SK-N-SH (cell line): ENCODE measurements around the gene TNFRSF11A. TPM values are rescaled to one million over a fixed set of nuclear protein-coding genes. Genes with fewer than 3 reads are reported as not detected.

ENCODE experiments used
- CTCF ChIA-PET: fragments of 300-600, 350-600 bp; formaldehyde crosslinking; extraction: SDS; loops from one replicate; lab custom pipeline; 2021; lab: Yijun Ruan, JAX
- POLR2A ChIA-PET: fragments of 350-600 bp; sonication (Branson Sonifier 250); formaldehyde crosslinking; extraction: SDS; loops from one replicate; lab custom pipeline; 2020; ENCODE audit warnings: antibody characterized with exemption, inconsistent platforms; lab: Yijun Ruan, JAX
- DNase-seq: peaks from one replicate; pipeline ENCODE4 v3.0.0; 2012
- H2AFZ ChIP-seq: fragments of 200-600 bp; sonication (generic); 2 replicates; pipeline ENCODE4 v1.8.1; 2016; ENCODE audit warnings: antibody characterized with exemption, mild to moderate bottlenecking, low read depth
- H3F3A ChIP-seq: fragments of 200-600 bp; sonication (generic); replicated peaks from 2 replicates; pipeline ENCODE3; 2016; ENCODE audit warnings: antibody characterized with exemption, mild to moderate bottlenecking; ENCODE audit not compliant: insufficient read depth
- H3K27ac ChIP-seq, 2 experiments: fragments of 200-500 bp in 1 of 2; fragments of 200-600 bp in 1 of 2; sonication (Bioruptor generic) in 1 of 2; sonication (generic), shearing (Covaris generic) in 1 of 2; 2 replicates each; pipeline versions ENCODE4 v1.5.1 to v1.6.1; 2014 to 2016; ENCODE audit warnings: low read depth in 2 of 2, inconsistent platforms in 1 of 2, low read length in 1 of 2, mild to moderate bottlenecking in 1 of 2, mixed read lengths in 1 of 2
- H3K27me3 ChIP-seq: fragments of 200-600 bp; sonication (generic), shearing (Covaris generic); 2 replicates; pipeline ENCODE4 v1.6.1; 2016; ENCODE audit warnings: mixed run types; ENCODE audit not compliant: insufficient read depth
- H3K36me3 ChIP-seq, 2 experiments: fragments of 200-500 bp in 1 of 2; fragments of 200-600 bp in 1 of 2; sonication (Bioruptor generic) in 1 of 2; sonication (generic) in 1 of 2; replicated peaks in 1 of 2; 2 replicates each; pipeline versions ENCODE3 to v1.5.1; 2014 to 2016; ENCODE audit warnings: low read length in 1 of 2, mild to moderate bottlenecking in 1 of 2; ENCODE audit not compliant: insufficient read depth in 2 of 2, control insufficient read depth in 1 of 2
- H3K4me1 ChIP-seq, 2 experiments: fragments of 200-500 bp in 1 of 2; fragments of 200-600 bp in 1 of 2; sonication (Bioruptor generic) in 1 of 2; sonication (generic), shearing (Covaris generic) in 1 of 2; 2 replicates each; pipeline versions ENCODE4 v1.5.1 to v1.6.1; 2014 to 2016; ENCODE audit warnings: low read depth in 1 of 2, low read length in 1 of 2, mixed run types in 1 of 2; ENCODE audit not compliant: insufficient read depth in 2 of 2, control insufficient read depth in 1 of 2
- H3K4me2 ChIP-seq: fragments of 200-600 bp; sonication (generic), shearing (Covaris generic); 2 replicates; pipeline ENCODE4 v1.6.1; 2017; ENCODE audit warnings: mixed run types
- H3K4me3 ChIP-seq, 2 experiments: fragments of 200-500 bp in 1 of 2; fragments of 200-600 bp in 1 of 2; sonication (Bioruptor generic) in 1 of 2; sonication (generic), shearing (Covaris generic) in 1 of 2; 2 replicates each; pipeline versions ENCODE4 v1.5.1 to v1.8.1; 2014 to 2016; ENCODE audit warnings: low read depth in 2 of 2, inconsistent platforms in 1 of 2, low read length in 1 of 2, mild to moderate bottlenecking in 1 of 2, mixed read lengths in 1 of 2, moderate library complexity in 1 of 2
- H3K79me2 ChIP-seq: fragments of 200-600 bp; sonication (generic); 2 replicates; pipeline ENCODE4 v1.8.1; 2017; ENCODE audit warnings: mild to moderate bottlenecking; ENCODE audit not compliant: insufficient read depth
- H3K9ac ChIP-seq: fragments of 200-600 bp; sonication (generic); 2 replicates; pipeline ENCODE4 v1.6.1; 2017; ENCODE audit warnings: mixed run types
- H3K9me2 ChIP-seq: fragments of 200-600 bp; sonication (generic); 2 replicates; pipeline ENCODE4 v1.6.1; 2017; ENCODE audit warnings: mixed run types
- H3K9me3 ChIP-seq: fragments of 200-600 bp; sonication (generic); 2 replicates; pipeline ENCODE4 v1.6.1; 2017; ENCODE audit warnings: mixed run types, mild to moderate bottlenecking, moderate library complexity
- H4K20me1 ChIP-seq: fragments of 200-600 bp; sonication (generic); 2 replicates; pipeline ENCODE4 v1.6.1; 2017; ENCODE audit warnings: mild to moderate bottlenecking, mixed run types; ENCODE audit not compliant: insufficient read depth
- CHD2 ChIP-seq: fragments of 150-350 bp; IDR thresholded peaks from 2 replicates; pipeline ENCODE4 v1.6.1; 2018; ENCODE audit warnings: low read length; ENCODE audit not compliant: partially characterized antibody
- ELF1 ChIP-seq: IDR thresholded peaks from 2 replicates; pipeline ENCODE4 v1.4.0; 2012
- GABPA ChIP-seq: IDR thresholded peaks from 2 replicates; pipeline ENCODE4 v1.4.0; 2012; ENCODE audit warnings: low read depth, mild to moderate bottlenecking
- MEF2A ChIP-seq: IDR thresholded peaks from 2 replicates; pipeline ENCODE4 v1.4.0; 2012; ENCODE audit warnings: low read depth, borderline replicate concordance
- REST ChIP-seq: IDR thresholded peaks from 2 replicates; pipeline ENCODE4 v1.6.1; 2012; ENCODE audit warnings: mild to moderate bottlenecking, low read depth, low read length, moderate library complexity
- YY1 ChIP-seq: IDR thresholded peaks from 2 replicates; pipeline ENCODE4 v1.4.0; 2012; ENCODE audit warnings: low read depth, mild to moderate bottlenecking
- ZBTB33 ChIP-seq: IDR thresholded peaks from 2 replicates; pipeline ENCODE4 v1.4.0; 2012; ENCODE audit warnings: low read depth, borderline replicate concordance
- WGBS: methylation state at CpG from one replicate; pipeline ENCODE4 v1.1.6; 2017; ENCODE audit warnings: low lambda C conversion rate; 5-methylcytosine and 5-hydroxymethylcytosine counted together
- polyA plus RNA-seq, 3 experiments: library from polyadenylated mRNA; depleted of rRNA; stranded (reverse); fragments of >200 nt; gene quantifications; 2 replicates each; pipeline ENCODE4 v1.2.3, GENCODE V29; 2012

The TNFRSF11A gene
- polyA plus RNA-seq, 1 of the 3 experiments (the other 2 are of a cell fraction) = 5.1 TPM

GRCh38 chr18:62388855-62389760, 64.0 kb downstream of the TNFRSF11A start:
- Histone ChIP-seq H3K4me1 (no peaks in the 10 kb centered on the region), H3K9me3 (no peaks in the 10 kb centered on the region), H3K27me3 (no peaks in the 10 kb centered on the region), H3K27ac (no peak overlapping the region), H3K79me2 (no peaks in the 10 kb centered on the region), H3K4me3 (no peak overlapping the region), H4K20me1 (no peaks in the 10 kb centered on the region), H3K9me2 (no peaks in the 10 kb centered on the region), H2AFZ (no peak overlapping the region), H3K4me2 (no peak overlapping the region), H3K9ac (no peak overlapping the region), H3F3A (no peaks in the 10 kb centered on the region), H3K36me3 (no peaks in the 10 kb centered on the region)
- DNase-seq = no peak
- ChIA-PET POLR2A (no interaction called here), CTCF (no interaction called here)
- WGBS = 85% methylated on average over 14 of the region's 16 CpGs
- TF ChIP-seq CHD2 = no peak

GRCh38 chr18:62389761-62390481, 64.8 kb downstream of the TNFRSF11A start:
- Histone ChIP-seq H3K9ac (no peak overlapping the region), H3K9me3 (no peaks in the 10 kb centered on the region), H3K27me3 (no peaks in the 10 kb centered on the region), H3K9me2 (no peaks in the 10 kb centered on the region), H3K36me3 (no peaks in the 10 kb centered on the region), H3K4me1 (no peaks in the 10 kb centered on the region), H3F3A (no peaks in the 10 kb centered on the region), H2AFZ (no peak overlapping the region), H3K27ac (no peak overlapping the region), H3K79me2 (no peaks in the 10 kb centered on the region), H3K4me2 (no peak overlapping the region), H4K20me1 (no peaks in the 10 kb centered on the region), H3K4me3 (no peak overlapping the region)
- POLR2A ChIA-PET = no interaction called here
- CTCF ChIA-PET = interaction anchor here (1.5 kb wide), 1 partner anchor 29 kb away, joined by 3 read pairs; no protein-coding TSS in a partner anchor
- WGBS = 75% methylated on average over 11 of the region's 11 CpGs
- no peak for DNase-seq
- TF ChIP-seq ZBTB33 (no peak), MEF2A (no peak), GABPA (no peak), YY1 (no peak), ELF1 (no peak), REST (no peak)
